H1 (cell line): ENCODE measurements around the gene SPACA9. TPM values are rescaled to one million over a fixed set of nuclear protein-coding genes. Genes with fewer than 3 reads are reported as not detected.

Experiments
- BRCA1 ChIP-seq: IDR thresholded peaks from 2 replicates; pipeline ENCODE4 v1.6.1; 2012; ENCODE audit warnings: low read depth, low read length, improper control_type of control experiment
- JUND ChIP-seq: IDR thresholded peaks from 2 replicates; pipeline ENCODE4 v1.6.1; 2011; ENCODE audit warnings: mild to moderate bottlenecking, improper control_type of control experiment, low read length
- PHF8 ChIP-seq: fragments of 200-600 bp; sonication (generic); conservative IDR thresholded peaks from 2 replicates; pipeline ENCODE4 v1.7.1; 2012; ENCODE audit warnings: low read depth, mild to moderate bottlenecking, inconsistent platforms, low read length, moderate library complexity
- SP2 ChIP-seq: IDR thresholded peaks from 2 replicates; pipeline ENCODE4 v1.6.1; 2012; ENCODE audit warnings: mild to moderate bottlenecking, low read length, inconsistent platforms
- TAF1 ChIP-seq: IDR thresholded peaks from 2 replicates; pipeline ENCODE4 v1.6.1; 2011; ENCODE audit warnings: mild to moderate bottlenecking, low read depth, low read length
- TEAD4 ChIP-seq: IDR thresholded peaks from 2 replicates; pipeline ENCODE4 v1.6.1; 2012; ENCODE audit warnings: low read depth, low read length, inconsistent platforms, mixed read lengths
- polyA plus RNA-seq, 7 experiments: library from polyadenylated mRNA; depleted of rRNA in 3 of 7; stranded (reverse) in 5 of 7; unstranded in 2 of 7; fragments of >200 nt in 5 of 7; fragments of 200-250 nt in 2 of 7; gene quantifications; 1 replicate in 5 of 7; 2 replicates in 1 of 7; 4 replicates in 1 of 7; pipeline versions ENCODE4 v1.2.1 to v1.2.3, GENCODE V29; 2011 to 2013; ENCODE audit warnings: missing spikeins in 2 of 7, mixed read lengths in 2 of 7
- total RNA-seq: library from RNA; stranded (reverse); fragmentation: NEBNext Ultra II Directional; extraction: Animal tissue kit (Norgen Biotek cat#: 25700); gene quantifications from 2 replicates; pipeline ENCODE4 v1.2.1, GENCODE V29; 2021
- TF ChIP-seq, protein P1 (sequence below): fragments of 300-600 bp; sonication (generic); IDR thresholded peaks from 2 replicates; pipeline ENCODE4 v1.7.1; 2012; ENCODE audit warnings: low read length, moderate library complexity, mild to moderate bottlenecking, inconsistent platforms; ENCODE audit not compliant: insufficient replicate concordance
- TF ChIP-seq, protein P2 (sequence below): IDR thresholded peaks from 2 replicates; pipeline ENCODE4 v1.6.1; 2012; ENCODE audit warnings: inconsistent platforms

The SPACA9 gene
- total and polyA plus RNA-seq, 2 of the 8 experiments (the other 6 are each of a cell fraction or from before 2014, with no cell fraction given): 0.63 to 1.3 TPM

DNA sequence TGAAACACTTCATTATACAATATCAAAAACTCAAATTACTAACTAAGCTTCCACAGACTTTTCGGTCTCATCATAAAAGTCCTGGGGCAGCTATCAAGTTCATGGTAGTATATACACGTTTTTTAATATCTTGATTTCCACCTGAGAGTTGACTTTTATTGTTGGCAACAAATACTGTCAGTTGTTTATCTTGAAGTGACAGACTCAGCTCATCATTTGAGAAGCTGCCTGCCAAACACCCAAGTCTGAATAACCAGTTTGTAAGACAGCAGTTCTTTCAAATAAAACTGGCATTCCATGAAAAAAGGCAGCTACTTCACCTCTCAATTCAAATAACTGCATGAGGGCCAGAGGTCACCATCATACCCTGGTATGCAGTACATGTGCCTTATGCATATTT lies 30.6 kb downstream of the SPACA9 start (continued):
- TF ChIP-seq, protein P1, sequence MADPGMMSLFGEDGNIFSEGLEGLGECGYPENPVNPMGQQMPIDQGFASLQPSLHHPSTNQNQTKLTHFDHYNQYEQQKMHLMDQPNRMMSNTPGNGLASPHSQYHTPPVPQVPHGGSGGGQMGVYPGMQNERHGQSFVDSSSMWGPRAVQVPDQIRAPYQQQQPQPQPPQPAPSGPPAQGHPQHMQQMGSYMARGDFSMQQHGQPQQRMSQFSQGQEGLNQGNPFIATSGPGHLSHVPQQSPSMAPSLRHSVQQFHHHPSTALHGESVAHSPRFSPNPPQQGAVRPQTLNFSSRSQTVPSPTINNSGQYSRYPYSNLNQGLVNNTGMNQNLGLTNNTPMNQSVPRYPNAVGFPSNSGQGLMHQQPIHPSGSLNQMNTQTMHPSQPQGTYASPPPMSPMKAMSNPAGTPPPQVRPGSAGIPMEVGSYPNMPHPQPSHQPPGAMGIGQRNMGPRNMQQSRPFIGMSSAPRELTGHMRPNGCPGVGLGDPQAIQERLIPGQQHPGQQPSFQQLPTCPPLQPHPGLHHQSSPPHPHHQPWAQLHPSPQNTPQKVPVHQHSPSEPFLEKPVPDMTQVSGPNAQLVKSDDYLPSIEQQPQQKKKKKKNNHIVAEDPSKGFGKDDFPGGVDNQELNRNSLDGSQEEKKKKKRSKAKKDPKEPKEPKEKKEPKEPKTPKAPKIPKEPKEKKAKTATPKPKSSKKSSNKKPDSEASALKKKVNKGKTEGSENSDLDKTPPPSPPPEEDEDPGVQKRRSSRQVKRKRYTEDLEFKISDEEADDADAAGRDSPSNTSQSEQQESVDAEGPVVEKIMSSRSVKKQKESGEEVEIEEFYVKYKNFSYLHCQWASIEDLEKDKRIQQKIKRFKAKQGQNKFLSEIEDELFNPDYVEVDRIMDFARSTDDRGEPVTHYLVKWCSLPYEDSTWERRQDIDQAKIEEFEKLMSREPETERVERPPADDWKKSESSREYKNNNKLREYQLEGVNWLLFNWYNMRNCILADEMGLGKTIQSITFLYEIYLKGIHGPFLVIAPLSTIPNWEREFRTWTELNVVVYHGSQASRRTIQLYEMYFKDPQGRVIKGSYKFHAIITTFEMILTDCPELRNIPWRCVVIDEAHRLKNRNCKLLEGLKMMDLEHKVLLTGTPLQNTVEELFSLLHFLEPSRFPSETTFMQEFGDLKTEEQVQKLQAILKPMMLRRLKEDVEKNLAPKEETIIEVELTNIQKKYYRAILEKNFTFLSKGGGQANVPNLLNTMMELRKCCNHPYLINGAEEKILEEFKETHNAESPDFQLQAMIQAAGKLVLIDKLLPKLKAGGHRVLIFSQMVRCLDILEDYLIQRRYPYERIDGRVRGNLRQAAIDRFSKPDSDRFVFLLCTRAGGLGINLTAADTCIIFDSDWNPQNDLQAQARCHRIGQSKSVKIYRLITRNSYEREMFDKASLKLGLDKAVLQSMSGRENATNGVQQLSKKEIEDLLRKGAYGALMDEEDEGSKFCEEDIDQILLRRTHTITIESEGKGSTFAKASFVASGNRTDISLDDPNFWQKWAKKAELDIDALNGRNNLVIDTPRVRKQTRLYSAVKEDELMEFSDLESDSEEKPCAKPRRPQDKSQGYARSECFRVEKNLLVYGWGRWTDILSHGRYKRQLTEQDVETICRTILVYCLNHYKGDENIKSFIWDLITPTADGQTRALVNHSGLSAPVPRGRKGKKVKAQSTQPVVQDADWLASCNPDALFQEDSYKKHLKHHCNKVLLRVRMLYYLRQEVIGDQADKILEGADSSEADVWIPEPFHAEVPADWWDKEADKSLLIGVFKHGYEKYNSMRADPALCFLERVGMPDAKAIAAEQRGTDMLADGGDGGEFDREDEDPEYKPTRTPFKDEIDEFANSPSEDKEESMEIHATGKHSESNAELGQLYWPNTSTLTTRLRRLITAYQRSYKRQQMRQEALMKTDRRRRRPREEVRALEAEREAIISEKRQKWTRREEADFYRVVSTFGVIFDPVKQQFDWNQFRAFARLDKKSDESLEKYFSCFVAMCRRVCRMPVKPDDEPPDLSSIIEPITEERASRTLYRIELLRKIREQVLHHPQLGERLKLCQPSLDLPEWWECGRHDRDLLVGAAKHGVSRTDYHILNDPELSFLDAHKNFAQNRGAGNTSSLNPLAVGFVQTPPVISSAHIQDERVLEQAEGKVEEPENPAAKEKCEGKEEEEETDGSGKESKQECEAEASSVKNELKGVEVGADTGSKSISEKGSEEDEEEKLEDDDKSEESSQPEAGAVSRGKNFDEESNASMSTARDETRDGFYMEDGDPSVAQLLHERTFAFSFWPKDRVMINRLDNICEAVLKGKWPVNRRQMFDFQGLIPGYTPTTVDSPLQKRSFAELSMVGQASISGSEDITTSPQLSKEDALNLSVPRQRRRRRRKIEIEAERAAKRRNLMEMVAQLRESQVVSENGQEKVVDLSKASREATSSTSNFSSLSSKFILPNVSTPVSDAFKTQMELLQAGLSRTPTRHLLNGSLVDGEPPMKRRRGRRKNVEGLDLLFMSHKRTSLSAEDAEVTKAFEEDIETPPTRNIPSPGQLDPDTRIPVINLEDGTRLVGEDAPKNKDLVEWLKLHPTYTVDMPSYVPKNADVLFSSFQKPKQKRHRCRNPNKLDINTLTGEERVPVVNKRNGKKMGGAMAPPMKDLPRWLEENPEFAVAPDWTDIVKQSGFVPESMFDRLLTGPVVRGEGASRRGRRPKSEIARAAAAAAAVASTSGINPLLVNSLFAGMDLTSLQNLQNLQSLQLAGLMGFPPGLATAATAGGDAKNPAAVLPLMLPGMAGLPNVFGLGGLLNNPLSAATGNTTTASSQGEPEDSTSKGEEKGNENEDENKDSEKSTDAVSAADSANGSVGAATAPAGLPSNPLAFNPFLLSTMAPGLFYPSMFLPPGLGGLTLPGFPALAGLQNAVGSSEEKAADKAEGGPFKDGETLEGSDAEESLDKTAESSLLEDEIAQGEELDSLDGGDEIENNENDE: no peak
- TF ChIP-seq PHF8 (no peak), BRCA1 (no peak), JUND (no peak), SP2 (no peak), TEAD4 (no peak), TAF1 (no peak)
- TF ChIP-seq, protein P2, sequence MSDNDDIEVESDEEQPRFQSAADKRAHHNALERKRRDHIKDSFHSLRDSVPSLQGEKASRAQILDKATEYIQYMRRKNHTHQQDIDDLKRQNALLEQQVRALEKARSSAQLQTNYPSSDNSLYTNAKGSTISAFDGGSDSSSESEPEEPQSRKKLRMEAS: no peak
